HG02870 (cell line): ENCODE data around the gene TLNRD1.

Experiments used
- ATAC-seq: cut with Tn5 transposase; IDR thresholded peaks from one replicate; pipeline ENCODE4 v1.9.1; 2021; ENCODE audit warnings: mild to moderate bottlenecking, moderate library complexity; ENCODE audit not compliant: unreplicated experiment

Gene TLNRD1

GRCh38 chr15:80977627-80978036, 23.1 kb upstream of the TLNRD1 start:
- no peak for ATAC-seq

GRCh38 chr15:80978685-80979329, 21.9 kb upstream of the TLNRD1 start:
- ATAC-seq: no peak

GRCh38 chr15:80979538-80980200, 21.1 kb upstream of the TLNRD1 start:
- ATAC-seq: no peak

- ATAC-seq: no peak
Measured at GRCh38 chr15:80982205-80982604, 18.5 kb upstream of the TLNRD1 start.

- no peak for ATAC-seq
Measured at GRCh38 chr15:80982839-80983238, 17.9 kb upstream of the TLNRD1 start.

GRCh38 chr15:80984856-80985255, 15.9 kb upstream of the TLNRD1 start:
- no peak for ATAC-seq

GRCh38 chr15:80985981-80986380, 14.7 kb upstream of the TLNRD1 start:
- no peak for ATAC-seq

GRCh38 chr15:80986487-80986886, 14.2 kb upstream of the TLNRD1 start:
- no peak for ATAC-seq

GRCh38 chr15:80988148-80988796, 12.5 kb upstream of the TLNRD1 start:
- no peak for ATAC-seq

- peak; percentile 3 for ATAC-seq
Measured at GRCh38 chr15:80989081-80989517, 11.6 kb upstream of the TLNRD1 start.

GRCh38 chr15:80989518-80990478, 10.9 kb upstream of the TLNRD1 start, which contains the start of gene MESD:
TSS of gene MESD (minus strand) at chr15:80989819. CDS start at chr15:80989791, 28 bp downstream.
- peak; percentile 94 for ATAC-seq

GRCh38 chr15:80990955-80991354, 9.8 kb upstream of the TLNRD1 start:
- ATAC-seq: no peak

- no peak for ATAC-seq
Measured at GRCh38 chr15:80991421-80991820, 9.3 kb upstream of the TLNRD1 start.

- no peak for ATAC-seq
Measured at GRCh38 chr15:80992006-80992405, 8.7 kb upstream of the TLNRD1 start.

GRCh38 chr15:80992441-80992840, 8.3 kb upstream of the TLNRD1 start:
- ATAC-seq: no peak

- ATAC-seq: no peak
Measured at GRCh38 chr15:80996247-80996646, 4.5 kb upstream of the TLNRD1 start.

GRCh38 chr15:80997692-80998091, 3.0 kb upstream of the TLNRD1 start:
- no peak for ATAC-seq

- ATAC-seq: no peak
Measured at GRCh38 chr15:80998251-80998650, 2.5 kb upstream of the TLNRD1 start.

GRCh38 chr15:80999623-81000036, 1.1 kb upstream of the TLNRD1 start:
- ATAC-seq: no peak

- ATAC-seq: peak; percentile 1
Measured at GRCh38 chr15:81000144-81000623, 539 bp upstream of the TLNRD1 start.
